OCI-LY3 (cell line): ENCODE measurements around the gene USP35.
"Not testable (repeated sequence)": the region's sequence is repeated elsewhere in the genome, so short reads cannot be mapped to it uniquely, and the experiment has no call there.

Experiments
- H2AFZ ChIP-seq: fragments of 200-600, 300-600 bp; shearing (Covaris generic); 2 replicates; pipeline ENCODE4 v1.6.0; 2014; ENCODE audit warnings: antibody characterized with exemption, low read depth, low read length
- H3K27ac ChIP-seq: fragments of 200-600, 300-600 bp; sonication (generic); 2 replicates; pipeline ENCODE4 v1.5.1; 2014; ENCODE audit warnings: mild to moderate bottlenecking, low read length, moderate library complexity, mixed read lengths
- H3K27me3 ChIP-seq: fragments of 200-600, 300-600 bp; sonication (generic); 2 replicates; pipeline ENCODE4 v1.6.1; 2014; ENCODE audit warnings: low read depth, low read length, mixed read lengths
- H3K36me3 ChIP-seq: fragments of 200-600, 300-600 bp; sonication (generic); replicated peaks from 2 replicates; pipeline ENCODE3; 2014; ENCODE audit warnings: low read depth, low read length, mixed read lengths
- H3K4me1 ChIP-seq: fragments of 300-600, 200-600 bp; sonication (generic); 2 replicates; pipeline ENCODE4 v1.6.1; 2014; ENCODE audit warnings: low read length, mixed read lengths
- H3K4me2 ChIP-seq: fragments of 200-600, 300-600 bp; sonication (generic); 2 replicates; pipeline ENCODE4 v1.6.1; 2014; ENCODE audit warnings: low read length, mixed read lengths
- H3K4me3 ChIP-seq: fragments of 300-600, 200-600 bp; sonication (generic); 2 replicates; pipeline ENCODE4 v1.5.1; 2014; ENCODE audit warnings: antibody characterized with exemption, mild to moderate bottlenecking, low read length, moderate library complexity
- H3K79me2 ChIP-seq: fragments of 300-600, 200-600 bp; shearing (Covaris generic); 2 replicates; pipeline ENCODE4 v1.6.1; 2014; ENCODE audit warnings: mild to moderate bottlenecking, low read length, mixed read lengths
- H3K9ac ChIP-seq: fragments of 300-600, 200-600 bp; shearing (Covaris generic); 2 replicates; pipeline ENCODE4 v1.6.0; 2014; ENCODE audit warnings: mild to moderate bottlenecking, low read length, moderate library complexity
- H3K9me3 ChIP-seq: fragments of 200-600, 300-600 bp; shearing (Covaris generic); 2 replicates; pipeline ENCODE4 v1.6.1; 2014; ENCODE audit warnings: low read length, mixed read lengths; ENCODE audit not compliant: insufficient read depth
- H4K20me1 ChIP-seq: fragments of 200-600, 300-600 bp; sonication (generic); 2 replicates; pipeline ENCODE4 v1.6.1; 2016; ENCODE audit warnings: low read length, mixed read lengths; ENCODE audit not compliant: insufficient read depth
- EZH2phosphoT487 ChIP-seq: fragments of 200-600 bp; shearing (Covaris generic); IDR thresholded peaks from 2 replicates; pipeline ENCODE4 v1.6.1; 2018; ENCODE audit warnings: antibody characterized with exemption, mixed run types, low read depth
- TF ChIP-seq, protein P1 (sequence below): fragments of 200-600, 300-600 bp; sonication (generic); IDR thresholded peaks from 2 replicates; pipeline ENCODE4 v1.5.1; 2014; ENCODE audit warnings: antibody characterized with exemption, low read length, low read depth

USP35 gene

DNA sequence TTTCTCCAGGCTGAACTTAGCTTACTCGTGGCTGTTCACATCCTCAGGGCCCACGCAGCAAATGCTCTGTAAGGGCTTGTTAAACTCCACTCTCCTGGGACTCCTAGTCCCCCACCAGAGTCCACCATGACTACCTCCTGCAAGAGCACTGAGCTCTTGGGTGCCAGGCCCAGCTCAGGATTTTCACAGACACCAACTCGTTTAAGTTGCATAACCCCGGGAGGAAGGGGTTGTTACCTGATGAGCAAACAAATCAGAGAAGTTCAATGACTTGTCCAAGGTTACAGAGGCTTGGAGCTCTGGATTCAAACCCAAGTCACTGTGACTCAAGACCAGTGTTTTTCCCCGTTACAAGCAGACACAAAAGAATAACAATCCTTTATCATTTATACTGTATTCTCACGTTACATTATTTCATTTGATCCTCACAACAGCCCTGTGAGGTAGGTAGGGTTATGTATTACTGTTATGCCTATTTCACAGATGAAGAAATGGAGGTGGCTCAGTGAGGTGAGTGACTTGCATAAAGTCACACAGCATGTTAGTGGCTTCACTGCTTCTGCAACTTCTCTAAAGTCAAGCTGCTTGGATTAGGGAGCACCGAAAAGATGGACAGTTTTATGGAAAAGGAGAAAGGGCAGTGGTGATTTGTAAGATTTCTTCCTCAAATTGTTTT lies 17.7 kb upstream of the USP35 start:
- H3K9ac ChIP-seq: no peak overlapping the region
- TF ChIP-seq EZH2phosphoT487: no peak
- TF ChIP-seq, protein P1, sequence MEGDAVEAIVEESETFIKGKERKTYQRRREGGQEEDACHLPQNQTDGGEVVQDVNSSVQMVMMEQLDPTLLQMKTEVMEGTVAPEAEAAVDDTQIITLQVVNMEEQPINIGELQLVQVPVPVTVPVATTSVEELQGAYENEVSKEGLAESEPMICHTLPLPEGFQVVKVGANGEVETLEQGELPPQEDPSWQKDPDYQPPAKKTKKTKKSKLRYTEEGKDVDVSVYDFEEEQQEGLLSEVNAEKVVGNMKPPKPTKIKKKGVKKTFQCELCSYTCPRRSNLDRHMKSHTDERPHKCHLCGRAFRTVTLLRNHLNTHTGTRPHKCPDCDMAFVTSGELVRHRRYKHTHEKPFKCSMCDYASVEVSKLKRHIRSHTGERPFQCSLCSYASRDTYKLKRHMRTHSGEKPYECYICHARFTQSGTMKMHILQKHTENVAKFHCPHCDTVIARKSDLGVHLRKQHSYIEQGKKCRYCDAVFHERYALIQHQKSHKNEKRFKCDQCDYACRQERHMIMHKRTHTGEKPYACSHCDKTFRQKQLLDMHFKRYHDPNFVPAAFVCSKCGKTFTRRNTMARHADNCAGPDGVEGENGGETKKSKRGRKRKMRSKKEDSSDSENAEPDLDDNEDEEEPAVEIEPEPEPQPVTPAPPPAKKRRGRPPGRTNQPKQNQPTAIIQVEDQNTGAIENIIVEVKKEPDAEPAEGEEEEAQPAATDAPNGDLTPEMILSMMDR: no peak
- no peaks in the 10 kb centered on the region for H3K9me3 ChIP-seq
- H3K27ac ChIP-seq: no peak overlapping the region
- no peaks in the 10 kb centered on the region for H3K4me1 ChIP-seq
- no peaks in the 10 kb centered on the region for H3K79me2 ChIP-seq
- no peaks in the 10 kb centered on the region for H3K27me3 ChIP-seq
- H3K4me3 ChIP-seq: no peak overlapping the region
- no peaks in the 10 kb centered on the region for H4K20me1 ChIP-seq
- H2AFZ ChIP-seq: no peak overlapping the region
- H3K4me2 ChIP-seq: no peak overlapping the region
- H3K36me3 ChIP-seq: no peaks in the 10 kb centered on the region

- TF ChIP-seq, protein P1: no peak
- no peak for TF ChIP-seq EZH2phosphoT487
- Histone ChIP-seq H3K27ac (no peak overlapping the region), H2AFZ (no peak overlapping the region), H3K79me2 (no peaks in the 10 kb centered on the region), H3K4me1 (no peaks in the 10 kb centered on the region), H3K27me3 (no peaks in the 10 kb centered on the region), H3K4me3 (no peak overlapping the region), H3K9me3 (no peaks in the 10 kb centered on the region), H3K36me3 (no peaks in the 10 kb centered on the region), H4K20me1 (no peaks in the 10 kb centered on the region), H3K4me2 (no peak overlapping the region), H3K9ac (no peak overlapping the region)
Observed at GRCh38 chr11:78171951-78172350, 16.8 kb upstream of the USP35 start.

DNA sequence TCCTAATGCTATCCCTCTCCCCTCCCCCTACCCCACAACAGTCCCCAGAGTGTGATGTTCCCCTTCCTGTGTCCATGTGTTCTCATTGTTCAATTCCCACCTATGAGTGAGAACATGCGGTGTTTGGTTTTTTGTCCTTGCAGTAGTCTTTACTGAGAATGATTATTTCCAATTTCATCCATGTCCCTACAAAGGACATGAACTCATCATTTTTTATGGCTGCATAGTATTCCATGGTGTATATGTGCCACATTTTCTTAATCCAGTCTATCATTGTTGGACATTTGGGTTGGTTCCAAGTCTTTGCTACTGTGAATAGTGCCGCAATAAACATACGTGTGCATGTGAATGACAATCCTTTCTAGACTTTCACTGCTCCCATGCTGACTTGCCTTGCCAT lies 12.9 kb upstream of the USP35 start:
- H3K27ac ChIP-seq, H3K79me2 ChIP-seq, H2AFZ ChIP-seq, H3K4me1 ChIP-seq, H3K27me3 ChIP-seq, H3K36me3 ChIP-seq, H3K9ac ChIP-seq, H3K4me2 ChIP-seq, H4K20me1 ChIP-seq, H3K9me3 ChIP-seq, H3K4me3 ChIP-seq: not testable (repeated sequence)

- no peak overlapping the region for H3K4me3 ChIP-seq
- H3K9me3 ChIP-seq: 0 out of 2 replicates have a peak, but pooled peaks cover 3% of the 10 kb centered on the region
- peaks cover 3% of the 10 kb centered on the region for H3K36me3 ChIP-seq
- H3K27me3 ChIP-seq: no peaks in the 10 kb centered on the region
- no peak overlapping the region for H3K9ac ChIP-seq
- no peaks in the 10 kb centered on the region for H3K4me1 ChIP-seq
- H2AFZ ChIP-seq: no peak overlapping the region
- no peaks in the 10 kb centered on the region for H4K20me1 ChIP-seq
- TF ChIP-seq, protein P1: no peak
- no peak for TF ChIP-seq EZH2phosphoT487
- no peak overlapping the region for H3K27ac ChIP-seq
- no peak overlapping the region for H3K4me2 ChIP-seq
- H3K79me2 ChIP-seq: no peaks in the 10 kb centered on the region
Observed at GRCh38 chr11:78176605-78177141, 12.0 kb upstream of the USP35 start.
